Activated naive CD8-positive, alpha-beta T cell treated with anti-CD3 and anti-CD28 coated beads for 36 hours (primary cell): ENCODE results near the gene NDUFB8. TPM values are rescaled to one million over a fixed set of nuclear protein-coding genes. Genes with fewer than 3 reads are reported as not detected.

Experiments
- DNase-seq: peaks from one replicate; pipeline ENCODE4 v3.0.0; 2021
- H3K27ac Mint-ChIP-seq: one replicate; pipeline ENCODE4 v1.8.0; 2022; ENCODE audit warnings: mild to moderate bottlenecking, moderate library complexity, mixed read lengths
- H3K27me3 Mint-ChIP-seq: one replicate; pipeline ENCODE4 v1.8.0; 2022; ENCODE audit warnings: mild to moderate bottlenecking, mixed read lengths
- H3K36me3 Mint-ChIP-seq: one replicate; pipeline ENCODE4 v1.8.0; 2021; ENCODE audit warnings: mild to moderate bottlenecking, mixed read lengths
- H3K4me1 Mint-ChIP-seq: one replicate; pipeline ENCODE4 v1.8.0; 2021; ENCODE audit warnings: mixed read lengths
- H3K4me3 Mint-ChIP-seq: one replicate; pipeline ENCODE4 v1.8.0; 2022; ENCODE audit warnings: mild to moderate bottlenecking, moderate library complexity, mixed read lengths
- H3K9me3 Mint-ChIP-seq: one replicate; pipeline ENCODE4 v1.8.0; 2022; ENCODE audit warnings: mixed read lengths
- total RNA-seq, 2 experiments: library from RNA; stranded (reverse); gene quantifications; one replicate each; pipeline ENCODE4 v1.2.3, GENCODE V29; 2021

NDUFB8 gene
- total RNA-seq, 2 experiments from 2014 or later: 311 to 324 TPM

DNA sequence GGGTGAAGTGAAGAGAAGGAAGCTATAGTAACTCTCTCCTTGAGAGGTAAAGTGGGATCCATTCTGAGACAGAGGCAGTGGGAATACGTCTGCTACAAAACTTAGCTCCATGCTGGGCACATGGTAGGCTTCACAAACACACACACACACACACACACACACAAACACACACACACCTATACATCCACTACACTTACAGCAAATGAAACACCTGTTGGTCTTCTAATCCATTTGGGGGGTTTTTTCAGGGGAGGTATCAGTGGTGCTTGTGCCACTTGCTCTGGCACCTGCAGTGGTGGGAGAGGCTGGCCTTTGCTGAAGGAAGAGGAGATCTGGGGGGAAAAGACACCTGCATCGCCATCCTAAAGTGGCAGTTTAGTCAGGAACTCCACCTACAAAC lies 24.5 kb downstream of the NDUFB8 start:
- H3K4me3 Mint-ChIP-seq: no peak overlapping the region
- no peak overlapping the region for H3K27ac Mint-ChIP-seq
- H3K4me1 Mint-ChIP-seq: peaks cover 40% of the 10 kb centered on the region
- no peaks in the 10 kb centered on the region for H3K9me3 Mint-ChIP-seq
- peaks cover 40% of the 10 kb centered on the region for H3K36me3 Mint-ChIP-seq
- H3K27me3 Mint-ChIP-seq: no peaks in the 10 kb centered on the region
- DNase-seq: no peak

GRCh38 chr10:100504096-100504495 lies 25.6 kb downstream of the NDUFB8 start:
- H3K27ac Mint-ChIP-seq: no peak overlapping the region
- DNase-seq: no peak
- H3K4me3 Mint-ChIP-seq: no peak overlapping the region
- no peaks in the 10 kb centered on the region for H3K9me3 Mint-ChIP-seq
- peaks cover 47% of the 10 kb centered on the region for H3K36me3 Mint-ChIP-seq
- H3K27me3 Mint-ChIP-seq: no peaks in the 10 kb centered on the region
- peaks cover 32% of the 10 kb centered on the region for H3K4me1 Mint-ChIP-seq

GRCh38 chr10:100502926-100503494 lies 26.7 kb downstream of the NDUFB8 start:
- no peaks in the 10 kb centered on the region for H3K27me3 Mint-ChIP-seq
- no peaks in the 10 kb centered on the region for H3K9me3 Mint-ChIP-seq
- no peak overlapping the region for H3K4me3 Mint-ChIP-seq
- peaks cover 47% of the 10 kb centered on the region for H3K36me3 Mint-ChIP-seq
- H3K27ac Mint-ChIP-seq: no peak overlapping the region
- H3K4me1 Mint-ChIP-seq: peaks cover 28% of the 10 kb centered on the region
- DNase-seq: no peak

GRCh38 chr10:100501423-100501822 lies 28.2 kb downstream of the NDUFB8 start:
- peaks cover 22% of the 10 kb centered on the region for H3K4me1 Mint-ChIP-seq
- peaks cover 35% of the 10 kb centered on the region for H3K36me3 Mint-ChIP-seq
- no peak overlapping the region for H3K27ac Mint-ChIP-seq
- no peak overlapping the region for H3K4me3 Mint-ChIP-seq
- no peak for DNase-seq
- no peaks in the 10 kb centered on the region for H3K9me3 Mint-ChIP-seq
- H3K27me3 Mint-ChIP-seq: no peaks in the 10 kb centered on the region

DNA sequence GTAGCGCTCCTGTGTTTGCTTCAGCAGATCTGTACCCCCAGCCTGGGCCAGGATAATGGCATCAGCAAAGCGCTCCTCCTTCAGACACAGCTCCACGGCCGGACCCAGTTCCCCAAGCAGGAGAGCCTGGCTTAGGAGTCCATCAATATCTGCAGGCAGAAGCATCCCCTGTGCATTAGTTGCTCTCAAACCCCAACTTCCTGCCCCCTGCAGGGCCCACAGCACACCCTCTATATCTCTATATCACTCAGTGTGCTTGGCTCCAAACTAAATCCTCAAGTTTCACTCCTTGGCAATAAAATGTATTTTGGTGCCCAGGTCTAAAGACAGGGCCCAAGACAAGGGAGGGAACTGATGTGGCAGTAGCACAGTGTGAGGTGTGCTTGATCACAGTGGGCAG lies 31.6 kb downstream of the NDUFB8 start:
- no peak overlapping the region for H3K27ac Mint-ChIP-seq
- no peak for DNase-seq
- no peaks in the 10 kb centered on the region for H3K27me3 Mint-ChIP-seq
- H3K9me3 Mint-ChIP-seq: no peaks in the 10 kb centered on the region
- H3K4me3 Mint-ChIP-seq: no peak overlapping the region
- peaks cover 28% of the 10 kb centered on the region for H3K4me1 Mint-ChIP-seq
- H3K36me3 Mint-ChIP-seq: peaks cover 37% of the 10 kb centered on the region

GRCh38 chr10:100496567-100496966 lies 33.1 kb downstream of the NDUFB8 start:
- Mint-ChIP-seq H3K4me1 (peaks cover 28% of the 10 kb centered on the region), H3K27me3 (no peaks in the 10 kb centered on the region), H3K36me3 (peaks cover 32% of the 10 kb centered on the region), H3K9me3 (no peaks in the 10 kb centered on the region), H3K4me3 (no peak overlapping the region), H3K27ac (peak overlapping the region; percentile 57)
- peak; percentile 45 for DNase-seq

- no peak for DNase-seq
- Mint-ChIP-seq H3K27ac (no peak overlapping the region), H3K9me3 (no peaks in the 10 kb centered on the region), H3K27me3 (no peaks in the 10 kb centered on the region), H3K4me1 (peaks cover 2% of the 10 kb centered on the region), H3K36me3 (peaks cover 15% of the 10 kb centered on the region), H3K4me3 (no peak overlapping the region)
These were observed 39.1 kb downstream of the NDUFB8 start for GRCh38 chr10:100490531-100490930.

- no peak for DNase-seq
- Mint-ChIP-seq H3K4me3 (no peak overlapping the region), H3K27ac (no peak overlapping the region), H3K27me3 (no peaks in the 10 kb centered on the region), H3K9me3 (no peaks in the 10 kb centered on the region), H3K4me1 (peaks cover 2% of the 10 kb centered on the region), H3K36me3 (peaks cover 12% of the 10 kb centered on the region)
These were observed 40.3 kb downstream of the NDUFB8 start for GRCh38 chr10:100489396-100489795.

DNA sequence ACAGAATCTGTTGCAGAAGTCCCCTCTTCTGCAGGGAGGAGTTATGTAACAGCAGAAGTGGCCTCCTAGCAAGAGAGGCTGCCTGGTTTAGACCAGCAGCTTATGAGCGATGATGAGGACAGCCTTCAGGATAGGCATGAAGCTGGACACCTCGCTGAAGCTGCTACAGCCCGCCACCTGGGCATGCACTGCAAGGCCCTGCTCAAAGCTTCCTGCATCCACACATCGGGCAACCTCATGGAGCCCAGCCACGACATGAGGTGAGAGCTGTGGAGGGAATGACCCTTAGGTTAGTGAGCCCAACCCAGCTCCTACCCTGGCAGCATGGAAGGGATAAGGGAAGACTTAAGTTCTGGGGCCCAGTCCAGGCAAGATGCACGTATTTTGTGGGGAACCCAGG lies 42.1 kb downstream of the NDUFB8 start:
- no peaks in the 10 kb centered on the region for H3K9me3 Mint-ChIP-seq
- peaks cover 4% of the 10 kb centered on the region for H3K4me1 Mint-ChIP-seq
- H3K27me3 Mint-ChIP-seq: no peaks in the 10 kb centered on the region
- no peak overlapping the region for H3K27ac Mint-ChIP-seq
- H3K36me3 Mint-ChIP-seq: peaks cover 6% of the 10 kb centered on the region
- H3K4me3 Mint-ChIP-seq: no peak overlapping the region
- no peak for DNase-seq

GRCh38 chr10:100485801-100486495 lies 43.7 kb downstream of the NDUFB8 start:
- Mint-ChIP-seq H3K36me3 (peaks cover 6% of the 10 kb centered on the region), H3K27ac (no peak overlapping the region)
- DNase-seq: no peak

DNA sequence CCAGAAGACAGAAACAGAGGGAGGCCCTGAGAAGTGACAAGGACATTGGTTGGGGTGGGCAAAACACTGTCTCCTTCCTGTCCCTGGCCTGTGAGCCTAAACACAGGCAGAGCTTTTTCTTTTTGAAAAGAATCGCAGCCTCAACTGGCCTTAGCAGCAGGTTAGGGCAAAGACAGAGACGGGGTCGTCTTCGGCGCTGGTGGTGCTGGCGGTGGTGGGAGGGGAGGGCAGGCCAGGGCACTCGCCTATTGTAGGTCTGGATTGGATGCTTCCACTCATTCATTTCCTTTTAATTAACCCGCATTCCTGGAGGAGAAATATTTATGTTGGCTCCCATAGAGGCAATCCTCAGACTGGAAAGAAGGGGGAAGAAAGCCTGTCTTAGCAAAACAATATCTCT lies 44.3 kb downstream of the NDUFB8 start:
- Mint-ChIP-seq H3K9me3 (no peaks in the 10 kb centered on the region), H3K4me1 (peaks cover 9% of the 10 kb centered on the region), H3K4me3 (no peak overlapping the region), H3K27me3 (peaks cover 10% of the 10 kb centered on the region), H3K27ac (no peak overlapping the region), H3K36me3 (peaks cover 6% of the 10 kb centered on the region)
- DNase-seq: no peak

More at GRCh38 chr10:100485801-100486495, 43.7 kb downstream of the NDUFB8 start:
- Mint-ChIP-seq H3K4me3 (no peak overlapping the region), H3K4me1 (peaks cover 9% of the 10 kb centered on the region), H3K27me3 (peaks cover 4% of the 10 kb centered on the region), H3K9me3 (no peaks in the 10 kb centered on the region)

GRCh38 chr10:100483876-100484666 lies 45.6 kb downstream of the NDUFB8 start:
- Mint-ChIP-seq H3K27ac (no peak overlapping the region), H3K4me1 (peaks cover 9% of the 10 kb centered on the region), H3K9me3 (no peaks in the 10 kb centered on the region), H3K27me3 (peaks cover 20% of the 10 kb centered on the region), H3K4me3 (no peak overlapping the region), H3K36me3 (peaks cover under 1% of the 10 kb centered on the region)
- no peak for DNase-seq

DNA sequence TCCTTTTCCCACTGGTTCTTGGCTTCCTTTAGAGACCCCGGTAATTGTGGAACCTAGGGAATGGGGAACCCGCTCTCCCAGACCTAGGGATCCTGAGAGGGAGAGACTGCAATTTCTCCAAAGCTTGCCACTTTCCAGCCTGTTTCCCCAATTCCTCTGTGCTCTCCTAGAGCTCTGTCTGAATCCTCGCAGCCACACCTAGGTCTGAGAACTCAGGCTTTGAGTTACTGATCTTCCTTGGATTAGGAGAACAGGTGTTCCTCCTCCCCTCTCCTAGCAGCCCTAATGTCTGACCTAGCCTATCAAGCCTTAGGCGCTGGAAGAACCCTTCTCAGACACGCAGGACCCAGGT lies 46.9 kb downstream of the NDUFB8 start:
- Mint-ChIP-seq H3K9me3 (no peaks in the 10 kb centered on the region), H3K4me1 (peaks cover 9% of the 10 kb centered on the region), H3K4me3 (peak overlapping the region; percentile 26), H3K27ac (no peak overlapping the region), H3K36me3 (no peaks in the 10 kb centered on the region), H3K27me3 (peaks cover 25% of the 10 kb centered on the region)
- no peak for DNase-seq

GRCh38 chr10:100482181-100482833 lies 47.4 kb downstream of the NDUFB8 start:
- no peaks in the 10 kb centered on the region for H3K36me3 Mint-ChIP-seq
- H3K9me3 Mint-ChIP-seq: no peaks in the 10 kb centered on the region
- peak; percentile 71 for DNase-seq
- H3K27me3 Mint-ChIP-seq: peaks cover 25% of the 10 kb centered on the region
- H3K4me3 Mint-ChIP-seq: peak overlapping the region; percentile 77
- no peak overlapping the region for H3K27ac Mint-ChIP-seq
- H3K4me1 Mint-ChIP-seq: peaks cover 9% of the 10 kb centered on the region

DNA sequence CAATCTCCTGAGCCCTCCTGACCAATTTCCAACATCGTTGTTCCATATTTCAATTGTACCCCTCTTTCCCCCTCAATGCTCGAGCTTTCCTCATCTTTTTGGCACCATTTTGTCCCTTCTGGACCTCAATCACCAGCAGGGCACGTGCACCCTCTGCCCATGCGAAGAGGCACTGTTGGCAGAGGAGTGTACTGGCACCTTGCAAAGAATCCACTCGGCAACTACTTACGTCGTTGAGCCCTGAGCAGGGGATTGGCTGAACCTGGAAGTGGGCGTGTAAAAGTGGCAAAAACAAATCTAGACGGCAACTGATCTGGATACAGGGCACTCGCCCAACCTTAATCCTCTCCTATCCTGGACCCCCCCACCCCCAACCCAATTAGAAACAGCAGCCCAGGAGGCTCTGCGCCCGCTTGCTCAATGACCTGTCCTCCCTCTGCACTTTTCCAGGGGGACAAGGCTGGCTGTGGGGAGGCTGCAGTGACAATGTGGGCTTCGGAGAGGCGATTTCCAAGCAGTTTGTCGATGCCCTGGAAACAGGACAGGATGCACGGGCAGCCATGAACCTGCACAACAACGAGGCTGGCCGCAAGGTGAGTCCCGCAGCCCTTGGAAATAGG lies 48.1 kb downstream of the NDUFB8 start:
- peak; percentile 86 for DNase-seq
- peaks cover 25% of the 10 kb centered on the region for H3K27me3 Mint-ChIP-seq
- no peaks in the 10 kb centered on the region for H3K36me3 Mint-ChIP-seq
- no peaks in the 10 kb centered on the region for H3K9me3 Mint-ChIP-seq
- no peak overlapping the region for H3K27ac Mint-ChIP-seq
- H3K4me3 Mint-ChIP-seq: peak overlapping the region; percentile 77
- H3K4me1 Mint-ChIP-seq: peaks cover 9% of the 10 kb centered on the region
